ENCODE results near the gene SRRM4. TPM values are rescaled to one million over a fixed set of nuclear protein-coding genes. Genes with fewer than 3 reads are reported as not detected.

SRRM4 gene
- polyA plus RNA-seq, 3 donors: not detected

DNA sequence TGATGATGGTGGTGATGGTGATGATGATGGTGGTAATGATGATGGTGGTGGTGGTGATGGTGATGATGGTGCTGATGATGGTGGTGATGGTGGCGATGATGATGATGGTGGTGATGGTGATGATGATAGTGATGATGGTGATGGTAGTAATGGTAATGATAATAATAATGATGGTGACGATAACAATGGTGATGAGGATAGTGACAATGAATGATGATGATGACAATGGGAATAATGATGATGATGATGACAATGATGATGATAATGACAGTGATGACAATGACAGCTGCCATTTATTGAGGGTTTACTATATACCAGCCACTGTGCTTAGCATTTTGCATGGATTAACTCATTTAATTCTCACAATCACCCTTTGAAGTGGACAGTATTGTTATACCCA lies 94.6 kb downstream of the SRRM4 start:
- no peak overlapping the region for H2AFZ ChIP-seq (ENCODE audit: insufficient read depth, low read depth, low read length, poor library complexity, severe bottlenecking)
- no peak for DNase-seq
- H4K20me1 ChIP-seq (ENCODE audit: insufficient read depth, low read length): no peaks in the 10 kb centered on the region
- H3K4me3 ChIP-seq (replicated peaks in 1 of 3; ENCODE audit: low read depth in 2 of 3, low read length in 3 of 3): no peak overlapping the region
- no peak overlapping the region for H3K27ac ChIP-seq (ENCODE audit: low read depth in 1 of 2, low read length in 2 of 2)
- no peaks in the 10 kb centered on the region for H3K27me3 ChIP-seq (ENCODE audit: control insufficient read depth in 2 of 2, insufficient read depth in 2 of 2, low read length in 2 of 2)
- H3K79me2 ChIP-seq (ENCODE audit: insufficient read depth, low read length): no peaks in the 10 kb centered on the region
- no peaks in the 10 kb centered on the region for H3K4me1 ChIP-seq (ENCODE audit: control insufficient read depth in 1 of 2, insufficient read depth in 2 of 2, low read length in 2 of 2)
- H3K27me3 Mint-ChIP-seq (ENCODE audit: low read depth in 3 of 3): peaks cover 0 to 5% (median 2%) of the 10 kb centered on the region in 3 donors
- H3K36me3 Mint-ChIP-seq: no peaks in the 10 kb centered on the region
- TF ChIP-seq, protein P1, sequence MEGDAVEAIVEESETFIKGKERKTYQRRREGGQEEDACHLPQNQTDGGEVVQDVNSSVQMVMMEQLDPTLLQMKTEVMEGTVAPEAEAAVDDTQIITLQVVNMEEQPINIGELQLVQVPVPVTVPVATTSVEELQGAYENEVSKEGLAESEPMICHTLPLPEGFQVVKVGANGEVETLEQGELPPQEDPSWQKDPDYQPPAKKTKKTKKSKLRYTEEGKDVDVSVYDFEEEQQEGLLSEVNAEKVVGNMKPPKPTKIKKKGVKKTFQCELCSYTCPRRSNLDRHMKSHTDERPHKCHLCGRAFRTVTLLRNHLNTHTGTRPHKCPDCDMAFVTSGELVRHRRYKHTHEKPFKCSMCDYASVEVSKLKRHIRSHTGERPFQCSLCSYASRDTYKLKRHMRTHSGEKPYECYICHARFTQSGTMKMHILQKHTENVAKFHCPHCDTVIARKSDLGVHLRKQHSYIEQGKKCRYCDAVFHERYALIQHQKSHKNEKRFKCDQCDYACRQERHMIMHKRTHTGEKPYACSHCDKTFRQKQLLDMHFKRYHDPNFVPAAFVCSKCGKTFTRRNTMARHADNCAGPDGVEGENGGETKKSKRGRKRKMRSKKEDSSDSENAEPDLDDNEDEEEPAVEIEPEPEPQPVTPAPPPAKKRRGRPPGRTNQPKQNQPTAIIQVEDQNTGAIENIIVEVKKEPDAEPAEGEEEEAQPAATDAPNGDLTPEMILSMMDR (IDR thresholded peaks at IDR 0.05): no peak
- H3K27ac Mint-ChIP-seq: no peak overlapping the region
- no peaks in the 10 kb centered on the region for H3K9me3 Mint-ChIP-seq
- no peak overlapping the region for H3K4me3 Mint-ChIP-seq
- H3K4me1 Mint-ChIP-seq: no peaks in the 10 kb centered on the region
- H3K36me3 ChIP-seq (replicated peaks in 1 of 2; ENCODE audit: control insufficient read depth in 1 of 2, insufficient read depth in 2 of 2, low read length in 2 of 2): no peaks in the 10 kb centered on the region
- H3K9ac ChIP-seq (ENCODE audit: insufficient read depth, low read length, poor library complexity, severe bottlenecking): no peak overlapping the region
- WGBS (ENCODE audit: insufficient coverage): 95% methylated on average over 2 of the region's 2 CpGs
- no peaks in the 10 kb centered on the region for H3K9me3 ChIP-seq (replicated peaks in 1 of 2; ENCODE audit: control insufficient read depth in 1 of 2, insufficient read depth in 1 of 2, low read length in 2 of 2)
- no peak overlapping the region for H3K4me2 ChIP-seq (replicated peaks; ENCODE audit: extremely low read depth, low read length, poor library complexity, severe bottlenecking)
- intact Hi-C loops (cut with micrococcal nuclease): no loop called here

GRCh38 chr12:119079530-119079929 lies 98.2 kb downstream of the SRRM4 start:
- Histone ChIP-seq H3K4me3 (replicated peaks in 1 of 3; ENCODE audit: low read depth in 2 of 3, low read length in 3 of 3) (no peak overlapping the region), H3K9me3 (replicated peaks in 1 of 2; ENCODE audit: control insufficient read depth in 1 of 2, insufficient read depth in 1 of 2, low read length in 2 of 2) (no peaks in the 10 kb centered on the region), H4K20me1 (ENCODE audit: insufficient read depth, low read length) (no peaks in the 10 kb centered on the region), H3K4me1 (ENCODE audit: control insufficient read depth in 1 of 2, insufficient read depth in 2 of 2, low read length in 2 of 2) (no peaks in the 10 kb centered on the region), H3K27me3 (ENCODE audit: control insufficient read depth in 2 of 2, insufficient read depth in 2 of 2, low read length in 2 of 2) (no peaks in the 10 kb centered on the region), H3K9ac (ENCODE audit: insufficient read depth, low read length, poor library complexity, severe bottlenecking) (no peak overlapping the region), H2AFZ (ENCODE audit: insufficient read depth, low read depth, low read length, poor library complexity, severe bottlenecking) (no peak overlapping the region), H3K79me2 (ENCODE audit: insufficient read depth, low read length) (no peaks in the 10 kb centered on the region), H3K4me2 (replicated peaks; ENCODE audit: extremely low read depth, low read length, poor library complexity, severe bottlenecking) (no peak overlapping the region), H3K36me3 (replicated peaks in 1 of 2; ENCODE audit: control insufficient read depth in 1 of 2, insufficient read depth in 2 of 2, low read length in 2 of 2) (no peaks in the 10 kb centered on the region), H3K27ac (ENCODE audit: low read depth in 1 of 2, low read length in 2 of 2) (no peak overlapping the region)
- Mint-ChIP-seq H3K27me3 (ENCODE audit: low read depth in 3 of 3) (peaks cover 0 to 5% (median 3%) of the 10 kb centered on the region in 3 donors), H3K4me1 (no peaks in the 10 kb centered on the region), H3K4me3 (no peak overlapping the region), H3K9me3 (no peaks in the 10 kb centered on the region), H3K36me3 (no peaks in the 10 kb centered on the region), H3K27ac (no peak overlapping the region)
- intact Hi-C loops (cut with micrococcal nuclease): no loop called here
- TF ChIP-seq, protein P1 (IDR thresholded peaks at IDR 0.05): no peak
- WGBS (ENCODE audit: insufficient coverage): 80% methylated on average over 2 of the region's 8 CpGs
- DNase-seq: no peak
